OCI-LY3 (cell line): ENCODE results near the gene UBE3B.

Experiments used
- H2AFZ ChIP-seq: fragments of 200-600, 300-600 bp; shearing (Covaris generic); 2 replicates; pipeline ENCODE4 v1.6.0; 2014; ENCODE audit warnings: antibody characterized with exemption, low read depth, low read length
- H3K27ac ChIP-seq: fragments of 200-600, 300-600 bp; sonication (generic); 2 replicates; pipeline ENCODE4 v1.5.1; 2014; ENCODE audit warnings: mild to moderate bottlenecking, low read length, moderate library complexity, mixed read lengths
- H3K27me3 ChIP-seq: fragments of 200-600, 300-600 bp; sonication (generic); 2 replicates; pipeline ENCODE4 v1.6.1; 2014; ENCODE audit warnings: low read depth, low read length, mixed read lengths
- H3K36me3 ChIP-seq: fragments of 200-600, 300-600 bp; sonication (generic); replicated peaks from 2 replicates; pipeline ENCODE3; 2014; ENCODE audit warnings: low read depth, low read length, mixed read lengths
- H3K4me1 ChIP-seq: fragments of 300-600, 200-600 bp; sonication (generic); 2 replicates; pipeline ENCODE4 v1.6.1; 2014; ENCODE audit warnings: low read length, mixed read lengths
- H3K4me2 ChIP-seq: fragments of 200-600, 300-600 bp; sonication (generic); 2 replicates; pipeline ENCODE4 v1.6.1; 2014; ENCODE audit warnings: low read length, mixed read lengths
- H3K4me3 ChIP-seq: fragments of 300-600, 200-600 bp; sonication (generic); 2 replicates; pipeline ENCODE4 v1.5.1; 2014; ENCODE audit warnings: antibody characterized with exemption, mild to moderate bottlenecking, low read length, moderate library complexity
- H3K79me2 ChIP-seq: fragments of 300-600, 200-600 bp; shearing (Covaris generic); 2 replicates; pipeline ENCODE4 v1.6.1; 2014; ENCODE audit warnings: mild to moderate bottlenecking, low read length, mixed read lengths
- H3K9ac ChIP-seq: fragments of 300-600, 200-600 bp; shearing (Covaris generic); 2 replicates; pipeline ENCODE4 v1.6.0; 2014; ENCODE audit warnings: mild to moderate bottlenecking, low read length, moderate library complexity
- H3K9me3 ChIP-seq: fragments of 200-600, 300-600 bp; shearing (Covaris generic); 2 replicates; pipeline ENCODE4 v1.6.1; 2014; ENCODE audit warnings: low read length, mixed read lengths; ENCODE audit not compliant: insufficient read depth
- H4K20me1 ChIP-seq: fragments of 200-600, 300-600 bp; sonication (generic); 2 replicates; pipeline ENCODE4 v1.6.1; 2016; ENCODE audit warnings: low read length, mixed read lengths; ENCODE audit not compliant: insufficient read depth
- EZH2phosphoT487 ChIP-seq: fragments of 200-600 bp; shearing (Covaris generic); IDR thresholded peaks from 2 replicates; pipeline ENCODE4 v1.6.1; 2018; ENCODE audit warnings: antibody characterized with exemption, mixed run types, low read depth
- TF ChIP-seq, protein P1 (sequence below): fragments of 200-600, 300-600 bp; sonication (generic); IDR thresholded peaks from 2 replicates; pipeline ENCODE4 v1.5.1; 2014; ENCODE audit warnings: antibody characterized with exemption, low read length, low read depth

The UBE3B gene

DNA sequence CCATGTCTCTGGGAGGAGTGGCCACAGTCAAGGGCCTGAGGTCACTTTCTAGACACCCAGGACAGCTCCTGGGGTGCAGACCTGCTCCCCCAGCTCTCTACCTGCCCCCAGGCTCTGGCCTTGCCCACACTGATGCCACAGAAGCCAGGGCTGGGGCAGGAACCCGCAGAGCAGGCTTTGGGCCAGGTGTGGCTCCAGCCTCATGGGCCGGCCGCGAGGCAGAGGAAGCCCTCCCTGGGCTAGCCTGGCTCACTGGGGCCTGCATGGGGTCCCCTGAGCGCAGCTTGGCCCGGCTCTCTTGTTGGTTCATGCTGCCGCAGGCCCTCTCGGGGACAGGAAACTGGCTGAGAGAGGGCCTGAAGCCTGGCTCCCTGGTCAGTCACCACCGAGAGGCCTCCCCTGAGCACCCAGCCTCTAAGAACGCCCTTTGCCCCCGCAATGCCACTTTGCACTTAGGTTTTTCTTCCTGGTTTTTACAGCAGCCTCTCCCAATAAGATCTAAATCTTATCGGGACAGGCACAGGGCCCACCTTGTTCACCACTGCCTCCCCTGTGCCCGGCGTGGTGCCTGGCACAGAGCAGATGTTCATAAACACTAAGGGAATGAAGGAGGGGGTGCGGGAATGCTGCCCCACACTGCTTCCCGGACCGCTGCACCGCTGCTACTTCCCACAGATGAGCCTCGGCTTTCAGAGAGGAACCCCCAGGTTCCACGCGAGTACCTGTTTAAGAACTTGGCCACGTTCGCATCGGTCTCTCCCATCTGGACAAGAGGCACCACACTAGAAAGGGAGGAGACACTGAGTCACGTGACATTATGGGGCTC, 81.2 kb downstream of the UBE3B start:
- Histone ChIP-seq H3K4me2 (no peak overlapping the region), H3K9ac (no peak overlapping the region), H3K27ac (no peak overlapping the region)

DNA sequence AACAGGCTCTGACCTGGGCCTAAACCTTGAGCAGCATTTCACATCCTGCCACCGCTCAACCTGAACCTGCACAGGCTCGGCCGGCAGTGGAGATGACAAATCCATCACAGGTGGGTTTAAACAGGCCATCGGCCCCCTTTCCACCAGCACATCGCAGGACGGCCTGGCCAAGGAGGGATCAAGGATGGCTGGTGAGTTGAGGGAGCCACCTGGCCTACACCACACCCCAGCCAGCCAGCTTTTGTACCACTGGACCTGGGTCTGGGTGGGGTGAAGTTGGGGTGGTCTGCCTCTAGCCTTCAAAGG, 81.7 kb downstream of the UBE3B start:
- Histone ChIP-seq H3K27ac (no peak overlapping the region), H3K4me3 (no peak overlapping the region), H3K4me2 (no peak overlapping the region), H2AFZ (no peak overlapping the region), H3K27me3 (no peaks in the 10 kb centered on the region), H3K79me2 (no peaks in the 10 kb centered on the region), H3K9ac (no peak overlapping the region), H3K9me3 (peaks cover 5% of the 10 kb centered on the region), H3K4me1 (no peaks in the 10 kb centered on the region), H4K20me1 (no peaks in the 10 kb centered on the region), H3K36me3 (peaks cover 24% of the 10 kb centered on the region)
- TF ChIP-seq, protein P1, sequence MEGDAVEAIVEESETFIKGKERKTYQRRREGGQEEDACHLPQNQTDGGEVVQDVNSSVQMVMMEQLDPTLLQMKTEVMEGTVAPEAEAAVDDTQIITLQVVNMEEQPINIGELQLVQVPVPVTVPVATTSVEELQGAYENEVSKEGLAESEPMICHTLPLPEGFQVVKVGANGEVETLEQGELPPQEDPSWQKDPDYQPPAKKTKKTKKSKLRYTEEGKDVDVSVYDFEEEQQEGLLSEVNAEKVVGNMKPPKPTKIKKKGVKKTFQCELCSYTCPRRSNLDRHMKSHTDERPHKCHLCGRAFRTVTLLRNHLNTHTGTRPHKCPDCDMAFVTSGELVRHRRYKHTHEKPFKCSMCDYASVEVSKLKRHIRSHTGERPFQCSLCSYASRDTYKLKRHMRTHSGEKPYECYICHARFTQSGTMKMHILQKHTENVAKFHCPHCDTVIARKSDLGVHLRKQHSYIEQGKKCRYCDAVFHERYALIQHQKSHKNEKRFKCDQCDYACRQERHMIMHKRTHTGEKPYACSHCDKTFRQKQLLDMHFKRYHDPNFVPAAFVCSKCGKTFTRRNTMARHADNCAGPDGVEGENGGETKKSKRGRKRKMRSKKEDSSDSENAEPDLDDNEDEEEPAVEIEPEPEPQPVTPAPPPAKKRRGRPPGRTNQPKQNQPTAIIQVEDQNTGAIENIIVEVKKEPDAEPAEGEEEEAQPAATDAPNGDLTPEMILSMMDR: no peak
- no peak for TF ChIP-seq EZH2phosphoT487

More for the DNA sequence above, 81.2 kb downstream of the UBE3B start:
- Histone ChIP-seq H3K4me1 (no peaks in the 10 kb centered on the region), H3K36me3 (peaks cover 19% of the 10 kb centered on the region), H4K20me1 (no peaks in the 10 kb centered on the region), H3K4me3 (no peak overlapping the region), H3K79me2 (no peaks in the 10 kb centered on the region), H2AFZ (no peak overlapping the region), H3K9me3 (peaks cover 5% of the 10 kb centered on the region), H3K27me3 (no peaks in the 10 kb centered on the region)
- no peak for TF ChIP-seq EZH2phosphoT487
- TF ChIP-seq, protein P1: no peak

DNA sequence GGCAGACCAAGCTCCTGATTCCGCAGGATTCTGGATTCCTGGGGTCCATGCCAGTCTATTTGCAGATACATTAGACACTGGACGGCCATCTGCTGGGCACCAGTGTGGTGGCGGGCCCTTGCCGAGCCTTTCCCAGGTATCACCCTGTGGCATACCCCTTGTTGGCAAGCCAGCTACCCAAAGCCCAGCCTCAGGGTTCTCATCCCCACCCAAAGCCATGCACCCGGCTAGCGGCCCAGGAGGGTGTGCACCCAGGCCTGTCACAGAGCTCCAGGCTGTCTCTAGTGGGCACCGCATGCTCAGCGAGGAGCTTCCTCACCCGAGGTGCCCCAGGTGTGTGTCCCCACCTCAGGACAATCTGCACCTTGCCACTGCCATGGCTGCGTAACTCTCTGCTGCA, 82.2 kb downstream of the UBE3B start:
- TF ChIP-seq, protein P1: no peak
- TF ChIP-seq EZH2phosphoT487: no peak
- no peak overlapping the region for H3K4me3 ChIP-seq
- H3K9me3 ChIP-seq: peaks cover 5% of the 10 kb centered on the region
- no peaks in the 10 kb centered on the region for H3K27me3 ChIP-seq
- H3K27ac ChIP-seq: no peak overlapping the region
- H2AFZ ChIP-seq: no peak overlapping the region
- no peaks in the 10 kb centered on the region for H4K20me1 ChIP-seq
- H3K4me1 ChIP-seq: no peaks in the 10 kb centered on the region
- peaks cover 26% of the 10 kb centered on the region for H3K36me3 ChIP-seq
- H3K79me2 ChIP-seq: no peaks in the 10 kb centered on the region
- H3K4me2 ChIP-seq: no peak overlapping the region
- H3K9ac ChIP-seq: no peak overlapping the region

DNA sequence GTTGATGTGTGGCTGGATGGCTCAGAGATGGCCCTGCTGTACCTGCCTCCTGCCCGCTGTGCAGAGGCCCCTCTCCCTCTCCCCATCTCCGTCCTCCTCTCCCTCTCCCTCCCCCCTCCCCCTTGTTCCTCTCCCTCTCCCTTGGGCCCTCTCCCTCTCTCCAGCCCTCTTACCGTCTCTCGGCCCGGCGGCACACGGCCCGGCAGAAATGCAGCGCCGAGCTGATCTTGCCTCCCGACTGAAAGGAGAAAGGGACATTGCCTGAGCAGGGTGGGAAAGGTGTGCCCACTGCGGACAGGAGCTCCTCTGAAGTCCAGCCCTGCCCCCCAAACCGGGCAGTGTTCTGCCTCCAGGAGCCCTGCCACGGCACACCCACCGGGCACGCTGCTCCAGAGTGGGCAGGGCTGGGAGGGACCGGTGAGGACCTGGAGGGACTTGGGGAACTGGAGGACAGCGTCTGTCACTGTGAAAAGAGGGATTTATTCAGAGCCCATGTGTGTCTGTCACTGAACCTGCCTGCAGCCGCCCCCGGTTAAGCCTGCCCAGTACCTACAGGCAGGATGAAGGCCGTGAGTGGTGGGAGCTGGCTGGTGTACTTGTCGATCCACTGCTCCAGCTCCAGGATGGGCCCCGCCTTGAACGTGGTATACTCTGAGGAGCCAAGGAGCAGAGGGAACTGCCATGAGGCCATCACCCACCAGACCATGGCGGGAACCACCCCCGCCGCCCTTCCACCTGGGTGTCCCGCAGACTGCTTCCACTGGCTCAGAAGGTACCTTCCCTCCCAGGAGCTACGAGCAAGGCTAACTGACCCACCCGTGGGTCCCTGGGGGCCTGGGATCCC, 83.7 kb downstream of the UBE3B start:
- Histone ChIP-seq H4K20me1 (no peaks in the 10 kb centered on the region), H3K4me1 (no peaks in the 10 kb centered on the region), H3K9me3 (peaks cover 5% of the 10 kb centered on the region), H3K36me3 (peaks cover 32% of the 10 kb centered on the region), H3K4me2 (no peak overlapping the region), H2AFZ (no peak overlapping the region), H3K27ac (no peak overlapping the region), H3K4me3 (no peak overlapping the region), H3K27me3 (no peaks in the 10 kb centered on the region), H3K9ac (no peak overlapping the region), H3K79me2 (no peaks in the 10 kb centered on the region)
- TF ChIP-seq, protein P1: no peak
- no peak for TF ChIP-seq EZH2phosphoT487
